ENCODE results near the gene GYPC.

GYPC gene

DNA sequence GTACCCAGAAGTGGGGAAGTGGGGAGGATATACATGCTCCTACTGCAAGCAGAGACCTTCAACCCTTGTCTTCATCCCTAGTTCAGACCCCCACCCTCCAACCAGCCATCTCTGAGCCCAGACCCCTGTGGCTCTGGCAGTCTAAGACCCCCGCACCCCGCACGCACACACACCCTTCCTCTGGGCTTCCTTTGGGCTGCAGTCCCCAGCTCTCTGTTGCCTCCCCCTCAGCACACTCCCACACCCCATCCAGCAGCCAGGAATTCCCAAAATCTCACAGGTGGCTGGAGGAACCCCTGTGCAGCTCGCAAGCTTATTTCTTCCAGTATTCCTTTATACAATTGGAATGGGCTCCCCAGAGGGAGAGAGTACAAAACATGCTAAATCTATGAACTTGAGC is 13.9 kb upstream of the GYPC start:
- no peak overlapping the region for H3K27ac ChIP-seq
- H3K9ac ChIP-seq: no peak overlapping the region
- H3K27me3 ChIP-seq (ENCODE audit: insufficient read depth, low read depth): no peaks in the 10 kb centered on the region
- no peak overlapping the region for H3K4me2 ChIP-seq
- no peaks in the 10 kb centered on the region for H3K4me1 ChIP-seq (ENCODE audit: low read depth, poor library complexity, severe bottlenecking)
- no peaks in the 10 kb centered on the region for H3K36me3 ChIP-seq (ENCODE audit: insufficient read depth)
- no peak overlapping the region for H2AFZ ChIP-seq (ENCODE audit: low read depth)
- no peaks in the 10 kb centered on the region for H4K20me1 ChIP-seq (ENCODE audit: insufficient read depth)
- TF ChIP-seq, protein P1, sequence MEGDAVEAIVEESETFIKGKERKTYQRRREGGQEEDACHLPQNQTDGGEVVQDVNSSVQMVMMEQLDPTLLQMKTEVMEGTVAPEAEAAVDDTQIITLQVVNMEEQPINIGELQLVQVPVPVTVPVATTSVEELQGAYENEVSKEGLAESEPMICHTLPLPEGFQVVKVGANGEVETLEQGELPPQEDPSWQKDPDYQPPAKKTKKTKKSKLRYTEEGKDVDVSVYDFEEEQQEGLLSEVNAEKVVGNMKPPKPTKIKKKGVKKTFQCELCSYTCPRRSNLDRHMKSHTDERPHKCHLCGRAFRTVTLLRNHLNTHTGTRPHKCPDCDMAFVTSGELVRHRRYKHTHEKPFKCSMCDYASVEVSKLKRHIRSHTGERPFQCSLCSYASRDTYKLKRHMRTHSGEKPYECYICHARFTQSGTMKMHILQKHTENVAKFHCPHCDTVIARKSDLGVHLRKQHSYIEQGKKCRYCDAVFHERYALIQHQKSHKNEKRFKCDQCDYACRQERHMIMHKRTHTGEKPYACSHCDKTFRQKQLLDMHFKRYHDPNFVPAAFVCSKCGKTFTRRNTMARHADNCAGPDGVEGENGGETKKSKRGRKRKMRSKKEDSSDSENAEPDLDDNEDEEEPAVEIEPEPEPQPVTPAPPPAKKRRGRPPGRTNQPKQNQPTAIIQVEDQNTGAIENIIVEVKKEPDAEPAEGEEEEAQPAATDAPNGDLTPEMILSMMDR (conservative IDR thresholded peaks at IDR 0.05; ENCODE audit: low read depth, low read length): no peak
- H3K79me2 ChIP-seq (ENCODE audit: insufficient read depth, low read depth): no peaks in the 10 kb centered on the region
- no peak overlapping the region for H3K4me3 ChIP-seq (IDR thresholded peaks at IDR 0.05; ENCODE audit: insufficient read depth, low read depth, low read length)

DNA sequence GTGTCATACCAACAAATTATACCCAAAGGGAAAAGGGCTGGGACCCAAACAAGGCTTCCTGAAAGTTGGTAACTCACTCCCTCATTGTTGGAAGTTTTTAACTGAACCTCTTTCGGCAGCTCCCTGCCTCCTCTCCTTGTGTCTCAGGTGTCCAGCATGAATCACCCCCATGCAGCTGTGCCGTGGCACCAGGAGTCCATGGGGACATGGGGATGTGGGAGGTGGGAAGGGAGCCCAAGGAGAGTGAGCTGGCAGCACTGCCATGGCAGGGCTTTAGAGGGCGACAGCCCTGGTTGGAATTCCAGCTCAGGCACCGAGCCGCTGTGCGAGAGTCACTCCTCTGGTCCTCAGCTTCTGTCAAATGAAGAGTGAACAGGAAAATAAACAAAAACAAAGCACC is 12.5 kb upstream of the GYPC start:
- H3K36me3 ChIP-seq (ENCODE audit: insufficient read depth): no peaks in the 10 kb centered on the region
- TF ChIP-seq, protein P1 (conservative IDR thresholded peaks at IDR 0.05; ENCODE audit: low read depth, low read length): no peak
- no peak overlapping the region for H3K4me3 ChIP-seq (IDR thresholded peaks at IDR 0.05; ENCODE audit: insufficient read depth, low read depth, low read length)
- H3K4me1 ChIP-seq (ENCODE audit: low read depth, poor library complexity, severe bottlenecking): no peaks in the 10 kb centered on the region
- no peak overlapping the region for H3K4me2 ChIP-seq
- H2AFZ ChIP-seq (ENCODE audit: low read depth): no peak overlapping the region
- H3K27me3 ChIP-seq (ENCODE audit: insufficient read depth, low read depth): no peaks in the 10 kb centered on the region
- H3K79me2 ChIP-seq (ENCODE audit: insufficient read depth, low read depth): no peaks in the 10 kb centered on the region
- no peak overlapping the region for H3K9ac ChIP-seq
- H4K20me1 ChIP-seq (ENCODE audit: insufficient read depth): no peaks in the 10 kb centered on the region
- H3K27ac ChIP-seq: no peak overlapping the region

DNA sequence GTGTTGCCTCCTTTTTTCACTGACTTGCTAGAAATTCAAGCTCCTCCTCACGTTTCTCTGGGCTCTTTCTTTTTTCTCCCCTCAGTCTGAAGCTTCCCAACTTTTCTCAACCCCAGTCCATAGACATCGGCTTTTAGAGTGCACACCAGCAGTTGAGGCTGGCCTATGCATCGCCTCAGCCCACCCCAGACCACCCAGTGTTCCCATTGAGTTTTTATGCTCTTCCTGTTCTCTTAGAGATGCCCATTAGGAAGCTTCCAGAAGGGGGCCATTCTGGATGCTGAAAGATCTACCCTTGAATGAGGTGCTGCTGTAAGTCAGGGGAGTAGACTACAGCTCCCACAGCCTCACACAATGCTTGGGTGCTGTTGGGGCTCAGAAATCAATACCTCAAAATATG is 12.0 kb upstream of the GYPC start:
- H3K4me2 ChIP-seq: no peak overlapping the region
- H3K4me3 ChIP-seq (IDR thresholded peaks at IDR 0.05; ENCODE audit: insufficient read depth, low read depth, low read length): no peak overlapping the region
- H4K20me1 ChIP-seq (ENCODE audit: insufficient read depth): no peaks in the 10 kb centered on the region
- no peak overlapping the region for H2AFZ ChIP-seq (ENCODE audit: low read depth)
- no peak overlapping the region for H3K9ac ChIP-seq
- no peaks in the 10 kb centered on the region for H3K4me1 ChIP-seq (ENCODE audit: low read depth, poor library complexity, severe bottlenecking)
- no peaks in the 10 kb centered on the region for H3K36me3 ChIP-seq (ENCODE audit: insufficient read depth)
- TF ChIP-seq, protein P1 (conservative IDR thresholded peaks at IDR 0.05; ENCODE audit: low read depth, low read length): no peak
- no peak overlapping the region for H3K27ac ChIP-seq
- H3K27me3 ChIP-seq (ENCODE audit: insufficient read depth, low read depth): no peaks in the 10 kb centered on the region
- H3K79me2 ChIP-seq (ENCODE audit: insufficient read depth, low read depth): no peaks in the 10 kb centered on the region

DNA sequence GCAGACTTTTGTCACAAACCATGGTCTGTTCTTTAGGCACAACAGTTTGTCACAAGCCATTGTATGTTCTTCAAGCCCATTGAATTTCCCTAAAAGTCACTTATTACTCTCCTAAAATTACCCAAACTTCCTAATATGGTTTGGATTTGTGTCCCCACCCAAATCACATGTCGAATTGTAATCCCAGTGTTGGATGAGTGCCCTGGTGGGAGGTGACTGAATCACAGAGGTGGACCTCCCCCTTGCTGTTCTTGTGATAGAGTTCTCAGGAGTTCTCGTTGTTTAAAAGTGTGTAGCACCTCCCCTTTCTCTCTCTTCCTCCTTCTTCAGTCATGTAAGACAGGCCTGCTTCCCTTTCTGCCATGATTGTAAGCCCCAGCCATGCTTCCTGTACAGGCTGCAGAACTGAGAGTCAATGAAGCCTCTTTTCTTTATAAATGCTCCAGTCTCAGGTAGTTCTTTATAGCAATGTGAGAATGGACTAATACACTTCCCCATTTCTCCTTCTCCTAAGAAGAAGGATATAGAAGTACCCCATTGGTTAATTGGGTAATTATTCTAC is 11.2 kb upstream of the GYPC start:
- Histone ChIP-seq H3K27me3 (ENCODE audit: insufficient read depth, low read depth) (no peaks in the 10 kb centered on the region), H3K9ac (no peak overlapping the region), H3K4me3 (IDR thresholded peaks at IDR 0.05; ENCODE audit: insufficient read depth, low read depth, low read length) (no peak overlapping the region), H4K20me1 (ENCODE audit: insufficient read depth) (no peaks in the 10 kb centered on the region), H3K27ac (no peak overlapping the region), H3K36me3 (ENCODE audit: insufficient read depth) (no peaks in the 10 kb centered on the region), H3K4me1 (ENCODE audit: low read depth, poor library complexity, severe bottlenecking) (no peaks in the 10 kb centered on the region), H3K4me2 (no peak overlapping the region), H2AFZ (ENCODE audit: low read depth) (no peak overlapping the region), H3K79me2 (ENCODE audit: insufficient read depth, low read depth) (no peaks in the 10 kb centered on the region)
- TF ChIP-seq, protein P1 (conservative IDR thresholded peaks at IDR 0.05; ENCODE audit: low read depth, low read length): no peak
